Cerebellar cortex (tissue), 1 donor: ENCODE results near the gene COL5A2.

Experiments used
- DNase-seq: peaks from one replicate; pipeline ENCODE4 v3.0.0-alpha.2; 2015; ENCODE audit warnings: low spot score

COL5A2 gene

DNA sequence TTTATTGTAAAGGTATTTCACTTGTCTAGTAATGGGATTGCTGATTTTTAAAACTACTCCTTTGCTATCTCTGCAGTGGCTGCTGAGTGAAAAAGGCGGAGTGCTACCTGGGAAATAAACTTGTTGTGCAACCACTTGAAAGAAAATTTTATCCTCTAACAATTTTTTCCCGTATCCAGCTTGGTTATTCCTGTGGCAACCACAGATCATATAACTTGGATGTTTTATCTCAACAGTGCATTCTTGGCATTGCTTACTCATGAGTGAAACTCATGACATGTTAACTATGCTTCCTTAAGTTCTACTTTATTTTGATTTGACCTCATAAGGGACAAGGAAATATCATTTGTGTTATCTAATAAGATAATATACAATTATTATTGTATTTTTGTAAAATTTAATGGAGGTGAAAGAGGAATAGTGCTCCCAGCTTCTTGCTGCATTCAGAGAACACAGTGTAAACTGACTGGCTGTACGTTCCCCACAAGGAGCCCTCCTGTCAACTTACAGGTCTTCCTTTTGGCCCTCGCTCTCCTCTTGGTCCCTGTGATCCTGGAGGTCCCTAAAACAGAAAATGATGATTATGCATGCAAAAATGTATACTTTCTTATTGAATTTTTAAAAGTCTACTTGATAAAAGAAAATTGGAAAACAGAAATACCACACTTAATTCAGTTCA is 82.7 kb downstream of the COL5A2 start:
- no peak for DNase-seq

DNA sequence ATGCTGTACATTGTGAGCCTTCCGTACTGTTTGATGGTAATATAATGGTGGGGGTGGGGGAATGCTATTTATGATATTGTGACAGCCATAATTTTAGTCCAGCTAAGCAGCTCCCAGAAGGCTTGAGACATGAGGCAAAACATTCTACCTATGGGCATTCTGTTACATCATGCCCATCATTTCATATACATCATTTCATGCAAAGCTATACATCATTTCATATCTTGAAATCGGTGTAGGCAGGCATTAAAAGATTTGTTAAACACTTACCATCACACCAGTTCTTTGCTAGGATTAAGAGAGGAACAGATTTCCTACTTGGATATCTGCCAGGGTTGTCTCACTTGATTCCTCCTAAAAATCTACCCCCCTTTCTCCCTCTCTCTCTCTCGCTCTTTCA is 84.5 kb downstream of the COL5A2 start:
- DNase-seq, result no peak

DNA sequence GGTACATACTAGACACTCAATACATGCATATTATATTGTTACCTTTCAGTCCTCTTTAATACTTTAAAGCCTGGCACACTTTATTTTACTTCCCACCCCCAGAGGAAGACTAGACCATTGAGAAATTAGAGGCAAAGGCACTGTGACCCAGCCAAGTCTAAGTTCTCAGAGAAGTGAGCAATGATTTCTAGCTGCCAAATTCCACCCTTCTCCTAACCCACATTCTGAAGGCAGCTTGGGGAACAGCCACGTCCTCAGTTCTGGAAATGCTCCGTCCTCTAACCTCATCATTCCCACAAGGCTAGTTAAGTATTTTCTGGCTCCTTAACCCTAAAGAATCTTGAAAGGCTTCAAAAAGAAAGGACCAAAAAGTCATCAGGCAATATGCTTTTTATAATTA is 86.6 kb downstream of the COL5A2 start:
- no peak for DNase-seq

DNA sequence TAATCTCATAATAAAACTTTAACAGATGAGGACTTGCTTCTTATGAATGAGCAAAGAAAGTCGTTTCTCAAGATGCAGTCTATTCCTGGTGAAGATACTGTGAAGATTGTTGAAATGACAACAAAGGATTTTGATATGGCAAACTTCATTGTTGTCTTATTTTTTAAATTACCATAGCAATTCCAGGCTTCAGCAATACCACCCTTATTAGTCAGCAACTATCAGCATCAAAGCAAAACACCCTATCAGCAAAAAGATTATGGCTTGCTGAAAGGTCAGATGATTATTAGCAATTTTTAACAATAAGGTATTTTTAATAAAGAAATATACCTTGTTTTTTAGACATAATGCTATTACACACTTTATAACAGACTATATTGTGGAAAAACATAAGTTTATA is 88.3 kb downstream of the COL5A2 start:
- DNase-seq, result no peak

DNA sequence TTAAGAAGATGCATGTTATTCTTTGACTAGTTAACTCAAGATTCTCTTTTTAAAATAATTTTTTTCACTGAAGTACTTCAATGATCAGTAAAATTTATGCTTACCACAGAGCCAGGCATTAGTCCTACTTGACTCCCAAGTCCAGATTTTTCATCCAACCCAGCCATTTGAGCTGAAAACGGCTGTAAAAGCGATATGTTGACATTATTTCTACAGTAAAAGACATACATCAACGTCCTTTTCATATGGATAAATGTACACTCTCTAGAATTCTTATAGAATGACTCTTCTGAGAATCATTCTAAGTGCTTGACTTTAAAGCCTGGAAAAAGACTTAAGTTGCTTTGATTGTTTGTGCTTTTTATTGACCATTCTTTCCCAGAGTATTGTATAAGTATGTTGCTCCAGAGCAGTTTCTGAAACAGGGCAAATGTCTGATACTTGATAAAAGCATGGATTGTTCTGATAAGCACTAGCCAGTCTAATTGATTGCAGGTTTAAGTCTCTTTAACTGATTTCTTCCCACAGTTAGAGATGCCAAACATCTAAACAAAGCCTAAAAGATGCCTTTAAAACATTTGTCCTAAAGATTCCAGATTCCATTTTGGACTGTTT is 90.9 kb downstream of the COL5A2 start:
- no peak for DNase-seq

DNA sequence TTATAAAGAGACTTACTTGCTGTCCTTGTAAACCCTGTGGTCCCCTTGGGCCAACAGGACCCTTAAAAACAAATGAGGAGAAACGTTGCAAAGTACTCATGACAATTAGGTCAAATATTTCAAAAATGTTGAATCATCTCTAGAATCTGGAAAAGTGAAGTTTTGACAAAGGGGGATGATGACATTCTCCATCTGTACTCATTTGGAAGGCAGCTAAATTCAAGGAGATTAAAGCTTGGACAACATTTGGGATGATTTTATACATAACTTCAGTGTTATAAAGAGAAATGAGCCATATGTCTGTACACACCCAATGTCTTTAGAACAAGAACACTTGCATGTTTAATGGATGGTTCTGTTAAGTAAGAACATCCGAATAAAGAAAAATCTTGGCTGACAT is 92.9 kb downstream of the COL5A2 start:
- DNase-seq, result no peak

DNA sequence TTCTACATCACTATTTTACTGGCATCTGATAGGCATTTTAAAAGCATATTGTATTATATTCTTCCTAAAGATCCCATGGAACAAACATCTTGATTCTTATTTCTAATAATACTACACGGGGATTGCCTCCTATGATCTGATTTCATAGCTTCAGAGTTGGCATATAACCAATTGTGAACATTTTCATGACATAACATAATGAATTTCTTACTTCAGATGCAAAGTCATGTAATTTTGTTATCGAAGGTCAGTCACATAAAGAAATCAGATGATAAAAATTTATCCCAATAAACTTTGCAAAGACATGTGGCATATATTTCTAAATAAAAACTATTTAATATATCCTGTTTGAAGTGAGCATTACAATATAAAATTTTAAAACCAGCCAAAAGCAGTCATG is 93.3 kb downstream of the COL5A2 start:
- no peak for DNase-seq

DNA sequence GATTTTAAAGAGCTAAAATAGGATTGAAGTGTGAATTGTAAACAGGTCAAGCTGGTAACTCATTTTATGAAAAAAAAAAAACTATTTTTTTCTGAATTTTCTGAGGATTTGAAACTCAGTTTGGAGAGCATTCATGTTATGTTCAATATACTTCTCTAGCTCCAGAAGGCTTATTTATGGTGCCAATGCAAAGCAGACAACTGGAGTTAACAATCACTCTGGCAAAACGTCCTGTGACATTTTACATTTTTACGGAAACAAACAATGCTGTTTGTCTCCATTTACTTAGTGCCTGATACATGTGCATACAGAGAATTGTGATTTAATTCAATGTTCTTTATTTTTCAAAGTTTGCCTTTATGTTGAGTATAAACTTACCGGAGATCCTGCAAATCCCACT is 96.0 kb downstream of the COL5A2 start:
- DNase-seq, result no peak

DNA sequence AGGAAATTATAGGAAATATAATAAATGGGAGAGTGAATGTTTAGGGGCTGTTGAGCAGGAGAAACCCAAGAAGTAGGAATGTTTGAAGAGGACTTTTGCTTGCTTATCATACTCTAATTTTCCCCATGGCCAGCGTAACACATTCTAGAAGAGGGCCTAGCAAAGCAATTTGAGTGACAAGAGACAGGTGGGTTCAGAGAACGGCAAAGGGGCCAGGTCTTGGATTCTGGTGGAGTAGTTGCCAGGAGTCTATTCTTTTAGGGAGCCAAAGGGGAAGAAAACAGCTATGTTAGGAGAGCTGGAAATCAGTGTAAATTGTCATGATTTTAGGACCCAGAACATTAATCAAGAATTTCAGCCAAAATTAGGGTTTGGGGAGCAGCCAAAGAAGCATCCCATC is 96.5 kb downstream of the COL5A2 start:
- no peak for DNase-seq

DNA sequence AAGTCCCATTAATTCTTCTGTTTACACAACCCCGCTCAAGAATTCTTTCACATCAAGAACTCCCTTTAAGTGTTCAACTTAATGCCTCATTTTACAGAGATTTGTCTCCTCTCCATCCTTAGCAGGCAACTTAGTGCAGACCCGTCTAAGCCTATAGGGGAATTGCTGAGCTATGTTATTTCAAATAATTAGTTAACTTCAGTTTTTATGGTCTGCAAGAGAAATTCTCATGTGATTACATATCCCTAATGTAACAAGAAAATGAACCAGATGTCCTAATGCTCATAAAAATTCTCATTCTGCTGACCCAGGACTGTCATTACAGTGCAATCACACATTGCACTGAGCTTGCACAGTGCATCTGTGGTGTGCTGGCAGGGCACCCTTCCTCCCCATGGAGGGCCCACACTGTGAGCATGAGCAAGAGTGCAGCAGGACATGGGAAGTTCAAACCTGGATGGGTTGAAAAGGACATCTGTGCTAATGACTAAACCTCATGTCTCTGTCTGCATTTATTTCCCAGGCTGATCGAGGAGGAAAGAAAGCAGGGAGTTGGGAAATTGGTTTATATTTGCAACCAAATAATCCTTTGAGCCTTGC is 97.1 kb downstream of the COL5A2 start:
- no peak for DNase-seq

DNA sequence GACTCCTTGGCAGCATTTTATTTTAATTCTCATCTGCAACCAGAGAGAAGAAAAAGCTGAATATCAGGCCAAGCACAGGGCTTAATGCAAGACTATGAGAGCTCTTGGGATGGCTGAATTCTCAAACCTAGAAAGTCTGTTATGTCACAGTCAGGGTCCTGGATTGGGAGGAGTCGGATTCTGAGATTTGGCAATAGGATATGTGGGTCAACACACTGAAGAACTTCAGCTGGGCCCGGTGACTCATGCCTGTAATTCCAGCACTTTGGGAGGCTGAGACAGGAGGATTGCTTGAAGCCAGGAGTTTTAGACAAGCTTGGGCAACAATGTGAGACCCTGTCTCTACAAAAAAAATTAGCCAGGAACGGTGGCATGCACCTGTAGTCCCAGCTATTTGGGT is 103.0 kb downstream of the COL5A2 start:
- no peak for DNase-seq

DNA sequence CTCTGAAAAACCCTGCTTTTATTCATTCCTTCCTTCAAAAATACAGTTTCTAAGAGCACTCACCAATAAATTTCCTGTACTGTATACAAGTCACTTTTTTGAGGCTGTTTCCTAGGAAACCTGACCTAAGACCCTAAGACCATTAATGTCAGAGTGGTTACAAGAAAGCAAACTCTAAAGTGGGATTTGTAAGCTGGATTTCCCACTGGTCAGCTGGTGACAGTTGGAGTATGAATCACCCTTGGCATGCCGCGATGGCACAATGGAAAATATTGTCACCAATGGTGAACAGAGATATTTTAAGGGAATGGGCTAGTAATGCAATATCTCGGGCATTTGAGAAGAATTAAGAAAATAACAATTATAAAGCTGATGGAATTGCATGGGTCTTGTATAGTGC is 103.4 kb downstream of the COL5A2 start:
- no peak for DNase-seq

DNA sequence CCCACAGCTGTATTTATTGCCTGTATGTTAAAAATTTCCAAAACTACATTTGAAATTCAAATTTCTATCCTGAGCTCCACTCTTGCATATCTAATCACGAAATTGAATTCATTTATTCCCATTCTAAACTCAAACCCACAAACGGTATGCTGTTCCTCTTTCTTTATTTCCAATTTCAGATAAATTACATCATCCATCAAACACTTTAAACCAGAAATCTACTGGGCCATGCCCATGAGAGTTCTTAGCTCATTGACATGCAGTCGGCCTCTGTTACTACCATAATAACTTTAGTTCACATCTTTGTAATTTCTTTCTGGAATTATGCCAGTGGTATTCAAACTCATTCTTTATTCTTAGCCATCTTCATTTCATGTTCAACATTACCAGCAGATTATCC is 105.1 kb downstream of the COL5A2 start:
- no peak for DNase-seq

DNA sequence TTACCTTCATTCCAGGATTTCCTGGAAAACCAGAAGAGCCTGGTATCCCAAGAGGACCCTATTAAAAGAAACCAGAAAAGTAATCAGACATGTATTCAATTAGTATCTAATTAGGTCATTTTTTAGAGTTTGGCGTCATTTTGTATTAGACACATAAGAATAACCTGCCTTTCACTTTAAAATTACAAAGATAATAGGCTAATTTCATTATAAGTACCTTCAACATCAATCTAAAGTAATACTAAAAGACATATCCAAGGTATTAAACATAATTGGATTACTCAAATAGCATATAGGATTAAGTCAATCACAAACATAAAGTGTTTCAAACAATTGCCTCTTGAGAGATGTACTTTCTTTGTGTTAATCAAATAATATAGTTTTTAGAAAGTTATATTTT is 107.5 kb downstream of the COL5A2 start:
- DNase-seq, result no peak

DNA sequence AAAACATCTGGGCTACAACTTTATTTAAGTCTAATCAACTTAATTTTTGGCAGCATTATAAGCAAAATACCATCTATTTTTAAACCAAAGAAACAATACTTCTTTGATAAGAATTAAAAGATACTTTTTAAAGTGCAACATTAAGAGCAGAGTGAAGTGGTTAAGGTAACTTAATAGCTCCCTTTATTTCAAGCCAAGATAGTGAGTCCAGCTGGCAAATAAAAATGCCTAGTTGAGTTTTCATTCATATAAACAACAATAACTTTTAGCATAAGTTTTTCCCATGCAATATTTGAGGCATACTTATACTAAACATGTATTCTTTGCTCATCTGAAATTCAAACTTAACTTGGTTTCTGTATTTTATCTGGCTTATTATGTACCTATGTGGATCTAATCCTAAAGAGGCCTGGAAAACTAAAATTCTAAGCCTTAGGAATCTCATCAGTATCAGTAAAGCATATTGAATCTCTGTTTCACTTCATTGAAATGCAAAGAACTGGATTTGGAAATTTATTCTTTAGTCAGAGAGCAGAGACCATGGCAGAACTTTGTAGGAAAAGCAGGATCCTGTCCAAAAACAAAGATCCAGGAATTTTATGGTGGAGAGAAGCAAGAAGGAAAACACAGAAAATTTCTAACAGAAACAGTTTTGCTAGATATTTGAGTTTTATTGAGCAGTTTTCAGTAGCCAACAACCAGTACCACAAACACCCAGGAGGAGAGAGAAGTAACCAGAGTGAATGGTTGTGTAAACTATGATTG is 109.5 kb downstream of the COL5A2 start:
- DNase-seq, result no peak

DNA sequence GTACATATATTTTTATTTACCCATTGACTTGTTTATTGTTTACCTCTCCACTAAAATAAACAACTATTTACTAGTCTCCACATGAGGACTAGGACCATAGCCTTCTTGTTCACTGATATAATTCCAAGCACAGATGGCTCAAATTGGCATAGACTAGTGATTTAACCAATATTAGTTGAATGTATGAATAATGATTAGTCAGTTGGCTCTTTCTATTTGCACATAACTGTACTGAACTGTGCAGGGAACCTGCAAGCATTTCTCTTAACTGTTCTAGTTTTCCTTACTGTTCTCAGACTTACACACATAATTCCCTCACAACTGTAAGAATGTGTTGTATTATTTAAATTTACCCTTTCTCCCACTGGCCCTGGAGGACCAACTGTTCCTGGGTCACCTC is 113.5 kb downstream of the COL5A2 start:
- DNase-seq, result no peak

DNA sequence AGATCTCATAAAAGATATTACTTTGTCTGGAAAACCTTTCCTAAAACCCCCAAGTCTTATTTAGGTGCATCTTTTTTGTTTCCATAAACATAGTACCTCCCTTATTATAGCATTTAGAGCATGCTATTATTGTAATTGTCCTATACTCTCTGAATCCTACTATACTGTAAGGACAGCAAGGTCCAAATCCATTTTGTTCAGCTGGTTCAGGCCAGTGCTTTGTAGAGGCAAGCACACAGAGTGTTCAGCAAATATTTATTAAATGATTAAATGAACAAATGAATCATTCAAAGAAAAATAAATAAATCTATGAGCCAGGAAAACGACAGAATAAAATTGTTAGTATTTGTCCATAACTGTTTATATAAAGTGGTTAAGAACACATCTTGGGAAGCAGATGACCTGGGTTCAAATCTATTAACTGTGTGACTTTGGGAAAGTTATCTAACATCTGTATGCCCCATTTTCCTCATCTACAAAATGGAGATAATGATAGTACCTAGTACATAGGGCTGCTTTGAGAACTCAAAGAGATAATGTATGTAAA is 119.4 kb downstream of the COL5A2 start:
- no peak for DNase-seq

DNA sequence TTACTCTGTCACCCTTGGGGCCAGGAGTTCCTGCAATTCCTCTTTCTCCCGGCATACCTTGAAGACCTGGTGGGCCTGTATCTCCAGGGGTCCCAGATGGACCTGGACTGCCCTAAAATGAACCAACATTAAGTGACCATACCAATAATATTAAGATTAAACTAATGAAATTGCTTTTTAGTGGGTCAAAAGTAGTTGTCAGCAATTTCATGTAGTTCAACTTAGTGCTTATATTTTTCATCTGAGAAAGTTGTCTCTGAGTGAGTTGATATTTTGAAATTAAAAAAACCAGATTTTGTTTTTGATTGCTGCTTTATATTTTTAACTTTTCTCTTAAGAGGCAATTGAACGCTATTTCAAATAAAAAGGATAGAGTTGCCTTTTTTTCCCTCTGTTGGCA is 122.2 kb downstream of the COL5A2 start:
- DNase-seq, result no peak

DNA sequence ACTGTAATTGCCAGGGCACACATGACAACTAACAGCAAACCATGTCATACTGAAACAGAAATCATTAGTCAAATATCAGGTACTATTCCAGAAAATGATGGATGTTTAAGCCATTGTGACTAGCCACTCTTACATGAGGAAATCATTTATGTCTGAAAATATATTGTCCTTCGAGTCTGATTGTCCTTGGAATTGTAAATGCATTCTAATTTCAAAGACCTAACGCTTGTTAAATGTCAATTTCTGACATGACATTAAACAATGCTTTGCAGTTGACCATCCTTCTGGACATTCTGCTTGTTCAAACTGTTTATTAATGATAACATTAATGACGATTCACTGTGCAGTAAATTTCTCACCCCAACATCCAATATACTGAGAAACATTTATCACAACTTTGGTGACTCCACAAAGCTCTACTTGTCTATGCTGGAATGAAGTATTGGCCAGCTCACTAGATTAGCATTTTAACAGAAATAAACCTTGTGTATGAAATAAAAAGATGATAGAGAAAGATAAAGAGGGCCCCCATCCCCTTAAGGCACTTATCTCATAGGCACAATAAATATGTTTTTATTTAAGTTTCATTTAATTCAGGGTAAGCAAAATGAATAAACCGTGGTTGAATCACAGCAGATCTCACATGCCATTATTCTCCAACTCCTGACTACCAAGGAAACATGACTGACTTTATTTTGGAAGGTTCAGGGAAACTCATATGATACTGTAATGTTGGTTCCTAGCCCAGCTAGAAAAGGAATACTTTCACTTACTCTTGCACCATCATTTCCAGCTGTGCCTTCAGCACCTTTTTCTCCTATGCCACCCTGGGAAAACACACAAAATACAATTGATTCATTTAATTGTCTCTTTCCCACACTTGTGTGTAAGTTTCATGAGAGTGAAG is 123.1 kb downstream of the COL5A2 start:
- DNase-seq, result no peak

DNA sequence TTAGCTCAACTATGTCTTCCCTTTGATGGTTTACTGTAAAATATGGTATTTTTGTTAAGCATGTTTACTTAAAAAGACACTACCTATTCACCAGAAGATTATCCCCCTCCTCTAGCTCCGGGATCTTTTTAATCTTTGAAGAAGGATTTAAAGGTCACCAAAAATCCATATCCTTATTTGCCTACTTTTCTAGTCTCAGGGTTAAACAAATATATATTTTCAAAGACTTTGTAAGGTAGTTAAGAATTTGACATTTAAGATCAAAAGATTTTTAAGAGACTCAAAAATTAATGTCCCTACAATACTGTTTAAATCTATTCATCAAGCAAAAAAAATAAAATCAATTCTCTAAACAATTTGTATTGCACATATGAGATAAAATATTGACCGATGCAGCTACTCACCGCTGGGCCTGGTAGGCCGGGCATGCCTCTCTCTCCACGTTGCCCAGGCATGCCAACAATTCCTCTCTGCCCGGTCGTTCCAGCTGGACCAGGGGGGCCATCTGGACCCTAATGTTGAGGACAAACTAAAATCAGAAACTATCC is 129.3 kb downstream of the COL5A2 start:
- DNase-seq, result no peak

DNA sequence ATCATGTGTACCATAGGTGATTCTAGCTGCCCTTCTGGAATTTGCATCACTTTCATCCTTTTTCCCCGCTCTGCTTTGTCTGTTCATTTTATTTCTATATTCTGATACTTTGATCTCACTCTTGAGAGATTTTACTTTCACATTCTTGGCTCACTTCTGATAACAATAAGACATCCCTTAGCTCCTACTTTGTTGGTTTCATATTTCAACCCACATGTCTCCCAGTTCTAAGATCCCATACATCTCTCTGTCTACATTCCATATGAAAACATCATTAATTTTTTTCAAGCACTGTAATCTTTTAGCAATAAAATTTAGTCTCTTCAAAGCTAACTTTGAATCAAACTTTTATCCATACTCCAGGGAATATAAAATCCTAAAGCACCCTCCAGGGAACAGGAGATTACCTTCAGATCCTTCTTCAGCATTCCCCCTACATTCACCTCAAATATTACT is 129.8 kb downstream of the COL5A2 start:
- no peak for DNase-seq
